T-helper 17 cell (primary cell): Measurements from ENCODE around the gene KCNQ2. TPM values are rescaled to one million over a fixed set of nuclear protein-coding genes. Genes with fewer than 3 reads are reported as not detected.

Experiments used
- ATAC-seq: fragments of 150-1000 bp; cut with Tn5 transposase; 2 replicates; pipeline ENCODE4 v1.10.0; 2021; ENCODE audit warnings: mild to moderate bottlenecking, moderate library complexity
- DNase-seq, 3 donors: peaks; one replicate each; pipeline versions ENCODE4 v3.0.0 to v3.0.0-alpha.2; 2020 to 2021
- H3K9me3 ChIP-seq: one replicate; pipeline ENCODE4 v1.7.0; 2013; ENCODE audit warnings: low read length, mild to moderate bottlenecking; ENCODE audit not compliant: control insufficient read depth, poor library complexity, severe bottlenecking
- H3K27ac Mint-ChIP-seq: one replicate; pipeline ENCODE4 v1.8.0; 2022; ENCODE audit warnings: mild to moderate bottlenecking, moderate library complexity, mixed read lengths
- H3K27me3 Mint-ChIP-seq: one replicate; pipeline ENCODE4 v1.8.0; 2022; ENCODE audit warnings: mixed read lengths
- H3K36me3 Mint-ChIP-seq: one replicate; pipeline ENCODE4 v1.8.0; 2022; ENCODE audit warnings: low read depth, mixed read lengths
- H3K4me1 Mint-ChIP-seq: one replicate; pipeline ENCODE4 v1.8.0; 2022; ENCODE audit warnings: mild to moderate bottlenecking, mixed read lengths
- H3K4me3 Mint-ChIP-seq: one replicate; pipeline ENCODE4 v1.8.0; 2022; ENCODE audit warnings: mild to moderate bottlenecking, moderate library complexity, mixed read lengths
- total RNA-seq, 4 donors: library from RNA in 2 of 4; stranded (reverse) in 2 of 4; gene quantifications; one replicate each; pipeline ENCODE4 v1.2.3 and lab custom pipeline; 2022 to 2026

The KCNQ2 gene
- total RNA-seq, 2 donors from 2014 or later: not detected

- H3K9me3 ChIP-seq: no peaks in the 10 kb centered on the region
- peaks cover 2% of the 10 kb centered on the region for H3K36me3 Mint-ChIP-seq
- H3K4me3 Mint-ChIP-seq: no peak overlapping the region
- ATAC-seq (no peak), DNase-seq (no peak)
- peaks cover 2% of the 10 kb centered on the region for H3K4me1 Mint-ChIP-seq
- H3K27me3 Mint-ChIP-seq: peaks cover 6% of the 10 kb centered on the region
- H3K27ac Mint-ChIP-seq: no peak overlapping the region
Observed at GRCh38 chr20:63491635-63492230, 19.3 kb upstream of the KCNQ2 start.

- H3K27me3 Mint-ChIP-seq: peaks cover 8% of the 10 kb centered on the region
- H3K9me3 ChIP-seq: no peaks in the 10 kb centered on the region
Observed at GRCh38 chr20:63491078-63491477, 18.6 kb upstream of the KCNQ2 start.

GRCh38 chr20:63490416-63490815 lies 18.0 kb upstream of the KCNQ2 start:
- Mint-ChIP-seq H3K27ac (no peak overlapping the region), H3K27me3 (peaks cover 10% of the 10 kb centered on the region), H3K4me1 (no peaks in the 10 kb centered on the region), H3K36me3 (peaks cover 2% of the 10 kb centered on the region), H3K4me3 (no peak overlapping the region)
- DNase-seq (no peak), ATAC-seq (no peak)
- no peaks in the 10 kb centered on the region for H3K9me3 ChIP-seq

More at GRCh38 chr20:63491078-63491477, 18.6 kb upstream of the KCNQ2 start:
- no peak overlapping the region for H3K27ac Mint-ChIP-seq
- H3K4me3 Mint-ChIP-seq: no peak overlapping the region
- H3K4me1 Mint-ChIP-seq: no peaks in the 10 kb centered on the region
- peaks cover 2% of the 10 kb centered on the region for H3K36me3 Mint-ChIP-seq
- DNase-seq (no peak), ATAC-seq (no peak)

- peaks cover 10% of the 10 kb centered on the region for H3K27me3 Mint-ChIP-seq
- DNase-seq: no peak
- H3K9me3 ChIP-seq: no peaks in the 10 kb centered on the region
- H3K4me1 Mint-ChIP-seq: no peaks in the 10 kb centered on the region
- no peak overlapping the region for H3K27ac Mint-ChIP-seq
- peaks cover 2% of the 10 kb centered on the region for H3K36me3 Mint-ChIP-seq
- no peak overlapping the region for H3K4me3 Mint-ChIP-seq
- no peak for ATAC-seq
Observed at GRCh38 chr20:63488315-63489251, 16.1 kb upstream of the KCNQ2 start.

GRCh38 chr20:63487781-63488241 lies 15.4 kb upstream of the KCNQ2 start:
- Mint-ChIP-seq H3K27ac (no peak overlapping the region), H3K36me3 (peaks cover 2% of the 10 kb centered on the region), H3K4me1 (peaks cover 2% of the 10 kb centered on the region), H3K27me3 (peaks cover 14% of the 10 kb centered on the region), H3K4me3 (no peak overlapping the region)
- ATAC-seq (no peak), DNase-seq (no peak)
- no peaks in the 10 kb centered on the region for H3K9me3 ChIP-seq

GRCh38 chr20:63487116-63487764 lies 14.8 kb upstream of the KCNQ2 start:
- H3K36me3 Mint-ChIP-seq: peaks cover 2% of the 10 kb centered on the region
- no peaks in the 10 kb centered on the region for H3K9me3 ChIP-seq
- H3K4me3 Mint-ChIP-seq: no peak overlapping the region
- H3K4me1 Mint-ChIP-seq: peaks cover 4% of the 10 kb centered on the region
- H3K27ac Mint-ChIP-seq: no peak overlapping the region
- H3K27me3 Mint-ChIP-seq: peaks cover 20% of the 10 kb centered on the region
- no peak for DNase-seq
- ATAC-seq: no peak

GRCh38 chr20:63486300-63486855 lies 13.9 kb upstream of the KCNQ2 start:
- ATAC-seq (no peak), DNase-seq (no peak)
- peaks cover 6% of the 10 kb centered on the region for H3K4me1 Mint-ChIP-seq
- H3K27ac Mint-ChIP-seq: no peak overlapping the region
- no peak overlapping the region for H3K4me3 Mint-ChIP-seq
- peaks cover 26% of the 10 kb centered on the region for H3K27me3 Mint-ChIP-seq
- H3K9me3 ChIP-seq: no peaks in the 10 kb centered on the region
- peaks cover under 1% of the 10 kb centered on the region for H3K36me3 Mint-ChIP-seq

GRCh38 chr20:63484651-63485403 lies 12.4 kb upstream of the KCNQ2 start:
- H3K36me3 Mint-ChIP-seq: no peaks in the 10 kb centered on the region
- peaks cover 7% of the 10 kb centered on the region for H3K4me1 Mint-ChIP-seq
- H3K27ac Mint-ChIP-seq: no peak overlapping the region
- ATAC-seq (no peak), DNase-seq (no peak)
- no peaks in the 10 kb centered on the region for H3K9me3 ChIP-seq
- H3K27me3 Mint-ChIP-seq: peaks cover 36% of the 10 kb centered on the region
- H3K4me3 Mint-ChIP-seq: no peak overlapping the region

- Mint-ChIP-seq H3K27ac (no peak overlapping the region), H3K4me3 (no peak overlapping the region), H3K27me3 (peaks cover 38% of the 10 kb centered on the region), H3K36me3 (no peaks in the 10 kb centered on the region), H3K4me1 (peaks cover 7% of the 10 kb centered on the region)
- ATAC-seq (no peak), DNase-seq (no peak)
- no peaks in the 10 kb centered on the region for H3K9me3 ChIP-seq
Observed at GRCh38 chr20:63484236-63484635, 11.8 kb upstream of the KCNQ2 start.

- no peak for DNase-seq
- peaks cover 7% of the 10 kb centered on the region for H3K4me1 Mint-ChIP-seq
- no peaks in the 10 kb centered on the region for H3K9me3 ChIP-seq
- no peaks in the 10 kb centered on the region for H3K36me3 Mint-ChIP-seq
- no peak overlapping the region for H3K27ac Mint-ChIP-seq
- H3K27me3 Mint-ChIP-seq: peaks cover 39% of the 10 kb centered on the region
- ATAC-seq: no peak
- H3K4me3 Mint-ChIP-seq: no peak overlapping the region
Observed at GRCh38 chr20:63483834-63484233, 11.4 kb upstream of the KCNQ2 start.

- H3K27ac Mint-ChIP-seq: peak overlapping the region; percentile 4
- no peaks in the 10 kb centered on the region for H3K9me3 ChIP-seq
- DNase-seq (no peak), ATAC-seq (no peak)
- H3K4me3 Mint-ChIP-seq: no peak overlapping the region
- H3K36me3 Mint-ChIP-seq: no peaks in the 10 kb centered on the region
- peaks cover 50% of the 10 kb centered on the region for H3K27me3 Mint-ChIP-seq
- H3K4me1 Mint-ChIP-seq: peaks cover 8% of the 10 kb centered on the region
Observed at GRCh38 chr20:63482021-63482587, 9.6 kb upstream of the KCNQ2 start.

- peaks cover 8% of the 10 kb centered on the region for H3K4me1 Mint-ChIP-seq
- ATAC-seq: no peak
- no peaks in the 10 kb centered on the region for H3K9me3 ChIP-seq
- no peaks in the 10 kb centered on the region for H3K36me3 Mint-ChIP-seq
- H3K4me3 Mint-ChIP-seq: no peak overlapping the region
- peak overlapping the region; percentile 4 for H3K27ac Mint-ChIP-seq
- DNase-seq: no peak
- H3K27me3 Mint-ChIP-seq: peaks cover 55% of the 10 kb centered on the region
Observed at GRCh38 chr20:63481503-63481902, 9.0 kb upstream of the KCNQ2 start.
